HCT116 (cell line): ENCODE data around the gene NFASC. TPM values are rescaled to one million over a fixed set of nuclear protein-coding genes. Genes with fewer than 3 reads are reported as not detected.

Experiments
- ATAC-seq: fragments of 200-7000 bp; cut with Tn5 transposase; 2 replicates; pipeline ENCODE4 v1.9.1; 2020; ENCODE audit warnings: mild to moderate bottlenecking, moderate library complexity
- BruUV-seq: library from RNA; stranded (reverse); fragments of 400-500 nt; replicated peaks from 2 replicates; lab custom pipeline; 2021; lab: Mats Ljungman, UMichigan
- CTCF ChIA-PET: fragments of 300-600 bp; sonication (Branson Sonifier 250); formaldehyde crosslinking; loops from one replicate; lab custom pipeline; 2021; ENCODE audit warnings: antibody characterized with exemption; lab: Charles Lee
- POLR2A ChIA-PET: fragments of 300-600, 350-600 bp; sonication (Branson Sonifier 250); formaldehyde crosslinking; loops from one replicate; lab custom pipeline; 2021; ENCODE audit warnings: antibody characterized with exemption; lab: Charles Lee
- RAD21 ChIA-PET, 2 experiments: fragments of 300-600 bp; sonication (Branson Sonifier 250); formaldehyde crosslinking; loops; one replicate each; lab custom pipeline; 2023; ENCODE audit warnings: low total read pairs in 2 of 2; ENCODE audit not compliant: uncharacterized antibody in 2 of 2, unreplicated experiment in 2 of 2, low non-redundant PET in 1 of 2; lab: Charles Lee
- DNase-seq: peaks from one replicate; pipeline ENCODE4 v3.0.0-alpha.2; 2010; ENCODE audit warnings: low read depth, low spot score
- H2AFZ ChIP-seq: fragments of 200-600 bp; shearing (Covaris generic), sonication (generic); 2 replicates; pipeline ENCODE4 v1.6.1; 2017; ENCODE audit warnings: low read depth, mixed run types, mixed read lengths, antibody characterized with exemption, low read length; ENCODE audit not compliant: poor library complexity, severe bottlenecking
- H3K27ac ChIP-seq: 2 replicates; pipeline ENCODE4 v1.5.1; 2012; ENCODE audit warnings: low read depth, low read length
- H3K27me3 ChIP-seq: fragments of 200-600 bp; sonication (generic); 2 replicates; pipeline ENCODE4 v1.6.1; 2016; ENCODE audit warnings: mixed run types, low read length, mixed read lengths; ENCODE audit not compliant: insufficient read depth
- H3K36me3 ChIP-seq, 2 experiments: fragments of 200-500 bp in 1 of 2; fragments of 200-600 bp in 1 of 2; sonication (Bioruptor generic) in 1 of 2; sonication (generic) in 1 of 2; 2 replicates each; pipeline versions ENCODE4 v1.5.1 to v1.6.1; 2014 to 2016; ENCODE audit warnings: low read length in 2 of 2, inconsistent platforms in 1 of 2, mixed read lengths in 1 of 2, mixed run types in 1 of 2; ENCODE audit not compliant: insufficient read depth in 2 of 2, control insufficient read depth in 1 of 2
- H3K4me1 ChIP-seq, 2 experiments: fragments of 200-600 bp in 1 of 2; sonication (generic) in 1 of 2; 2 replicates each; pipeline versions ENCODE4 v1.5.1 to v1.6.1; 2012 to 2017; ENCODE audit warnings: low read length in 2 of 2, inconsistent platforms in 1 of 2, mild to moderate bottlenecking in 1 of 2, mixed read lengths in 1 of 2, mixed run types in 1 of 2, moderate library complexity in 1 of 2; ENCODE audit not compliant: insufficient read depth in 2 of 2, control insufficient read depth in 1 of 2
- H3K4me2 ChIP-seq: fragments of 200-600 bp; sonication (generic); 2 replicates; pipeline ENCODE4 v1.6.1; 2017; ENCODE audit warnings: mixed run types, low read length, mixed read lengths
- H3K4me3 ChIP-seq, 2 experiments: fragments of 200-600 bp in 1 of 2; sonication (generic) in 1 of 2; replicated peaks in 1 of 2; 2 replicates each; pipeline ENCODE4 v1.5.1; 2011 to 2016; ENCODE audit warnings: low read length in 2 of 2, control low read depth in 1 of 2, low read depth in 1 of 2, mild to moderate bottlenecking in 1 of 2, mixed read lengths in 1 of 2, mixed run types in 1 of 2
- H3K79me2 ChIP-seq: fragments of 200-600 bp; sonication (generic); 2 replicates; pipeline ENCODE4 v1.6.1; 2017; ENCODE audit warnings: mild to moderate bottlenecking, mixed run types, low read length, moderate library complexity, mixed read lengths; ENCODE audit not compliant: insufficient read depth
- H3K9ac ChIP-seq: fragments of 200-600 bp; sonication (generic); 2 replicates; pipeline ENCODE4 v1.6.1; 2016; ENCODE audit warnings: low read length, mixed read lengths
- H3K9me2 ChIP-seq: fragments of 200-600 bp; sonication (generic), shearing (Covaris generic); 2 replicates; pipeline ENCODE4 v1.6.1; 2017; ENCODE audit warnings: mixed run types, mild to moderate bottlenecking, moderate library complexity; ENCODE audit not compliant: insufficient read depth
- H3K9me3 ChIP-seq, 2 experiments: fragments of 200-500 bp in 1 of 2; fragments of 200-600 bp in 1 of 2; sonication (Bioruptor generic) in 1 of 2; sonication (generic) in 1 of 2; 2 replicates each; pipeline ENCODE4 v1.6.1; 2014 to 2017; ENCODE audit warnings: low read length in 2 of 2, mixed read lengths in 2 of 2, inconsistent platforms in 1 of 2, low read depth in 1 of 2, mild to moderate bottlenecking in 1 of 2, mixed run types in 1 of 2, moderate library complexity in 1 of 2; ENCODE audit not compliant: control insufficient read depth in 1 of 2, insufficient read depth in 1 of 2
- H4K20me1 ChIP-seq: fragments of 200-600 bp; sonication (generic), shearing (Covaris generic); 2 replicates; pipeline ENCODE4 v1.6.1; 2017; ENCODE audit warnings: mixed run types, mild to moderate bottlenecking, moderate library complexity; ENCODE audit not compliant: insufficient read depth
- CTCF ChIP-seq, 3 experiments: fragments of 200-600 bp in 1 of 3; sonication (generic) in 1 of 3; IDR thresholded peaks in 2 of 3; conservative IDR thresholded peaks in 1 of 3; 2 replicates each; pipeline ENCODE4 v1.5.1; 2012 to 2017; ENCODE audit warnings: low read depth in 2 of 3, low read length in 2 of 3, antibody characterized with exemption in 1 of 3, borderline replicate concordance in 1 of 3, control low read depth in 1 of 3, mild to moderate bottlenecking in 1 of 3, mixed read lengths in 1 of 3, mixed run types in 1 of 3, moderate library complexity in 1 of 3; ENCODE audit not compliant: insufficient read depth in 1 of 3
- EGR1 ChIP-seq: IDR thresholded peaks from 2 replicates; pipeline ENCODE4 v1.6.1; 2012; ENCODE audit warnings: low read depth
- ELF1 ChIP-seq: IDR thresholded peaks from 2 replicates; pipeline ENCODE4 v1.6.1; 2012; ENCODE audit warnings: low read depth, borderline replicate concordance
- EZH2 ChIP-seq: fragments of 200-600 bp; sonication (generic); IDR thresholded peaks from 2 replicates; pipeline ENCODE4 v1.6.1; 2017; ENCODE audit warnings: antibody characterized with exemption, mixed run types
- EZH2phosphoT487 ChIP-seq: fragments of 200-600 bp; IDR thresholded peaks from 2 replicates; pipeline ENCODE4 v1.6.1; 2018; ENCODE audit warnings: antibody characterized with exemption, borderline replicate concordance
- FOSL1 ChIP-seq: IDR thresholded peaks from 2 replicates; pipeline ENCODE4 v1.6.1; 2012; ENCODE audit warnings: low read depth
- POLR2A ChIP-seq: IDR thresholded peaks from 2 replicates; pipeline ENCODE4 v1.7.0; 2011; ENCODE audit warnings: borderline replicate concordance; ENCODE audit not compliant: insufficient read depth, insufficient read length; ENCODE audit errors: extremely low read depth
- YY1 ChIP-seq: IDR thresholded peaks from 2 replicates; pipeline ENCODE4 v1.6.1; 2011; ENCODE audit warnings: low read length, low read depth, moderate library complexity, mild to moderate bottlenecking; ENCODE audit not compliant: insufficient replicate concordance; ENCODE audit errors: extremely low read depth
- ZBTB33 ChIP-seq: IDR thresholded peaks from 2 replicates; pipeline ENCODE4 v1.6.1; 2011; ENCODE audit warnings: mild to moderate bottlenecking, low read length, moderate library complexity; ENCODE audit not compliant: insufficient replicate concordance; ENCODE audit errors: extremely low read depth
- intact Hi-C: fragments of 100-400 bp; cut with micrococcal nuclease; formaldehyde crosslinking; loops from 2 replicates; pipeline ENCODE4 v1.10.0; 2022
- total RNA-seq: library from RNA; stranded (reverse); gene quantifications from one replicate; pipeline ENCODE4 v1.2.1, GENCODE V29; 2021; ENCODE audit not compliant: unreplicated experiment

NFASC gene
- total RNA-seq, 1 experiment from 2014 or later, result 0.57 TPM

GRCh38 chr1:204968135-204968534 is 97.5 kb downstream of the NFASC start:
- ATAC-seq, result no peak
- BruUV-seq, result no TSS peak
- RAD21 ChIA-PET, result no interaction called here
- H4K20me1 ChIP-seq, result no peaks in the 10 kb centered on the region
- no peak overlapping the region for H3K9ac ChIP-seq
- no peak for DNase-seq
- H3K4me1 ChIP-seq, result peaks cover 3 to 11% of the 10 kb centered on the region in 2 experiments; a peak in 3 of 4 replicates
- TF ChIP-seq CTCF (IDR thresholded peaks at IDR 0.05 in 2 of 3, conservative IDR thresholded peaks at IDR 0.05 in 1 of 3; ENCODE audit: borderline replicate concordance in 1 of 3, insufficient read depth in 1 of 3, low read depth in 2 of 3, low read length in 2 of 3), result no peak
- TF ChIP-seq EGR1, result no peak
- no peak for TF ChIP-seq ELF1
- TF ChIP-seq ZBTB33, result no peak
- TF ChIP-seq EZH2phosphoT487, result no peak
- no peak for TF ChIP-seq YY1
- no peak for TF ChIP-seq EZH2
- TF ChIP-seq POLR2A, result no peak
- TF ChIP-seq FOSL1, result no peak
- H3K27me3 ChIP-seq, result peaks cover 54% of the 10 kb centered on the region
- H2AFZ ChIP-seq, result no peak overlapping the region
- POLR2A ChIA-PET, result no interaction called here
- H3K9me3 ChIP-seq, result no peaks in the 10 kb centered on the region
- intact Hi-C loops, result no loop called here
- H3K4me2 ChIP-seq, result no peak overlapping the region
- CTCF ChIA-PET, result no interaction called here
- no peak overlapping the region for H3K4me3 ChIP-seq
- no peaks in the 10 kb centered on the region for H3K36me3 ChIP-seq
- no peaks in the 10 kb centered on the region for H3K9me2 ChIP-seq
- H3K79me2 ChIP-seq, result no peaks in the 10 kb centered on the region
- no peak overlapping the region for H3K27ac ChIP-seq
